GM20000 (cell line): ENCODE measurements around the gene SH3BP2.

ENCODE experiments used
- DNase-seq: peaks from one replicate; pipeline ENCODE4 v3.0.0; 2012; ENCODE audit warnings: low spot score
- CTCF ChIP-seq: IDR thresholded peaks from 2 replicates; pipeline ENCODE4 v1.5.1; 2012; ENCODE audit warnings: mild to moderate bottlenecking, control low read depth; ENCODE audit errors: extremely low read depth, missing control alignments

Gene SH3BP2

DNA sequence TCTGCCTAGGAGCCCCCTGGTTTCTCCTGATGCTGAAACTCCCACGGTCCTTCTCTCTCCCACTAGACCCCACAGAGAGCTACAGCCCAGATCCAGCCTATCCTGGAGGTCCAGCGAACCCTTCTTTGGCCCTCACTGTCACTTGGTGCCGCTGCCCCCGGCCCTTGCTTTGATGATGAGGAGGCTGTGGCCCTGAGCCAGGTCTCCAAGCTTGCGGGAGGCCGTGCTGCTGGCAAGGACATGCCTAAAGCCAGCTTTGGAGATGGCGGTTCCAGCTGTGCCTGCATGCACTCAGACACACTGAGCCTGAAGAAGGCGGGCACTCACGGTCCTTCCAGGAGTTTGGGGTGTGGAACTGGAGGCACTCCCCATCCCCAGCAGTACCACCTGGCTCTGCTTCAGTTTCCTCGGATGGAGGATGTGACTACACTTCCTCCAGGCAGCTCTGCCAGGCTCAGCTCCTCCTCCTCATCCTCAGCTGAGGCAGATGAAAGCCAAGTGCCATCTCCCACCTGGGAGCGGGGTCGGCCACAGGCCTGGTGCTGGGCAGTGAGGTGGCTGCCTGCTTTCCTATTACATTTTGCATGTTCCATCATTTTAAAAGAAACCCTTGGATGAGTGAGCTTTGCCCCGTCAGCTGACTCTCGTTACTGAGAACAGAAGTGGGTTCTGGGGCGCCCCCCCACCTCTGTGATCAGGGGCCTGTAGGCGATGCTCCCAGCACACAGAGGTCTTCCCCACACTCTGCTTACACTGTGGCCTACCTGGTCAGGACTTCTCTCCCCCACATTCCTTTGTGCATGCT, 45.8 kb upstream of the SH3BP2 start:
- no peak for TF ChIP-seq CTCF
- DNase-seq = no peak

GRCh38 chr4:2750719-2751605, 41.9 kb upstream of the SH3BP2 start:
- no peak for DNase-seq
- TF ChIP-seq CTCF = no peak

GRCh38 chr4:2753436-2753835, 39.4 kb upstream of the SH3BP2 start:
- DNase-seq = no peak
- no peak for TF ChIP-seq CTCF

- no peak for DNase-seq
- TF ChIP-seq CTCF = no peak
These were observed 37.8 kb upstream of the SH3BP2 start for GRCh38 chr4:2754848-2755819.

DNA sequence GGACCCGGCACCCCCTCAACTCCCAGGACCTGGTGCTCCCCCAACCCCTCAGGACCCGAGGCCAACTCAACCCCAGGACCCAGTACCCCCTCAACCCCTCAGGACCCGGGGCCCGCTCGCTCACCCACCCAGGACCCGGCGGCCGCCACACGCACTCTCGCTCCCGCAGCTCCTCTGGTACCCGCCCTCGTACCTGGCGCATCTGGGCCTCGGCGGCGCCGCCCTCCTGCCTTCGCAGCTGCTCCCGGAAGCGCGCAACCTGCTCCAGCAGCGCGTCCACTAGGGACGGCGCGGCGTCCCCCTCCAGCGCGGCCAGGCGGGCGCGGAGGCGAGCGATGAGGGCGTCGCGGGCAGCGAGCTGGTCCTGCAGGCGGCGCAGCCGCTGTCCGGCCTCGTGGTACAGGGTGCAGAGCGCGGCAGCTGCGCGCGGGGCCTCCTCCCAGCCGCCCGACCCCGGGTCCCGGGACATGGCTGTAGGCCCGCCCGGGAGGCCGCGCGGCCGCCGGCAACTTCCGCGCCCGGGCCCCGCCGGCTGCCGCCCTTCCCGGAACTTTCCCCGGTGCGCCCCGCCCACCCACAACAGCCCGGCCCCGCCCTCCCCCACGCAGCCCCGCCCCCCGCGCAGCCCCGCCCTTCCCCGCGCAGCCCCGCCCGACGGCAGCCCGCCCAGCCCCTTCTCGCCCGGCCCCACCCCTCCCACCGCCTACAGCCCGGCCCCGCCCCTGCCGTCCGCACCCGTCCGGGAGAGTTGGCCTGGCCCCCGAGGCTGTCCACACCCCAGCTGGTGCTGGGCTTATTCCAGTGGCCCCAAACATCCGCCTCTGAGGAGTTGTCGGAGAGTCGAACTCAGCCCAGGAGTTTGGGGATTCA, 36.8 kb upstream of the SH3BP2 start, which contains the start of gene TNIP2:
TSS of gene TNIP2 (minus strand) at position 516 of the 870 bp plus-strand sequence. CDS start at position 469, 47 bp downstream.
- no peak for TF ChIP-seq CTCF
- peak; percentile 99 for DNase-seq

DNA sequence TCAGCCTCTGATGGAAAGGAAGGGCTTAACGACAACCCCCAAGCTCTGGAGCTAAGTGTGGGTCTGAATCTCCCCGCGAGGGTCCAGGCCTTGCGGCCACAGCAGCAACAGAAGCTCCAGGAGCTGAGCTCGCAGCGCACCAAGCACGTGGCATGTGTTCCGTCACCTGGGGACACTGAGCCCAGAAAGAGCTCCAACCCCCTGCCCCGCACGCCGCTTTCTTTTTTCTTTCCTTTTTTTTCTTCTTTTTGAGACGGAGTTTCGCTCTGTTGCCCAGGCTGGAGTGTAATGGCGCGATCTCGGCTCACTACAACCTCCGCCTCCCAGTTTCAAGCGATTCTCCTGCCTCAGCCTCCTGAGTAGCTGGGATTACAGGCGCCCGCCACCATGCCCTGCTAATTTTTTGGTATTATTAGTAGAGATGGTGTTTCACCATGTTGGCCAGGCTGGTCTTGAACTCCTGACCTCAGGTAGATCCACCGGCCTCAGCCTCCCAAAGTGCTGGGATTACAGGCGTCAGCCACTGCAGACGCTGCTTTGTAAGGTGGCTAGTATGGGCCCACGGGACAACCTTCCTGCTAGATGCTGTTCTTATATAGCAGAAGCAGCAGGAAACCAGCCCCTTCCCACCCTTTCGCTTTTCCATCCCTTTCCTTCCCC, 36.1 kb upstream of the SH3BP2 start:
- no peak for DNase-seq
- TF ChIP-seq CTCF = no peak
